Aorta (tissue), 5 donors: ENCODE data around the gene ADCYAP1R1. TPM values are rescaled to one million over a fixed set of nuclear protein-coding genes. Genes with fewer than 3 reads are reported as not detected.

ENCODE experiments used
- ATAC-seq: fragments of 200-7000 bp; cut with Tn5 transposase; one replicate; pipeline ENCODE4 v1.9.1; 2022; ENCODE audit warnings: moderate library complexity; ENCODE audit not compliant: low FRiP score
- DNase-seq, 2 donors: peaks; one replicate each; pipeline ENCODE4 v3.0.0-alpha.2; 2020
- H3K27ac ChIP-seq, 2 donors: one replicate each; pipeline ENCODE4 v1.5.1; 2013; ENCODE audit warnings: low read length in 2 of 2, mild to moderate bottlenecking in 2 of 2, moderate library complexity in 2 of 2, control low read depth in 1 of 2, inconsistent platforms in 1 of 2, low read depth in 1 of 2
- H3K27me3 ChIP-seq, 2 donors: one replicate each; pipeline ENCODE4 v1.6.1; 2013; ENCODE audit warnings: control low read depth in 1 of 2, low read length in 1 of 2, mild to moderate bottlenecking in 1 of 2, moderate library complexity in 1 of 2; ENCODE audit not compliant: insufficient read depth in 2 of 2, control insufficient read depth in 1 of 2
- H3K36me3 ChIP-seq, 2 donors: one replicate each; pipeline ENCODE4 v1.6.1; 2013; ENCODE audit warnings: control low read depth in 1 of 2, low read length in 1 of 2, mild to moderate bottlenecking in 1 of 2; ENCODE audit not compliant: insufficient read depth in 2 of 2, control insufficient read depth in 1 of 2
- H3K4me1 ChIP-seq, 2 donors: one replicate each; pipeline ENCODE4 v1.6.1; 2013; ENCODE audit warnings: low read length in 2 of 2, control low read depth in 1 of 2, mild to moderate bottlenecking in 1 of 2, moderate library complexity in 1 of 2; ENCODE audit not compliant: insufficient read depth in 2 of 2, control insufficient read depth in 1 of 2
- H3K4me3 ChIP-seq, 2 donors: one replicate each; pipeline ENCODE4 v1.5.1; 2013; ENCODE audit warnings: low read length in 2 of 2, control low read depth in 1 of 2, mild to moderate bottlenecking in 1 of 2
- H3K9me3 ChIP-seq: one replicate; pipeline ENCODE4 v1.6.1; 2013; ENCODE audit warnings: mild to moderate bottlenecking, low read length; ENCODE audit not compliant: control insufficient read depth
- WGBS, 2 donors: extraction: QIAGEN DNeasy Blood & Tissue Kit; methylation state at CpG; one replicate each; pipeline ENCODE4 v1.1.7; 2013; 5-methylcytosine and 5-hydroxymethylcytosine counted together
- intact Hi-C, 2 donors: fragments of 100-400 bp; cut with DNase I; formaldehyde crosslinking; loops; one replicate each; pipeline versions ENCODE4 v1.14.2 to v1.15.0; 2022
- polyA plus RNA-seq, 2 donors: library from polyadenylated mRNA; stranded (reverse); fragments of 200-250 nt; gene quantifications; one replicate each; pipeline ENCODE4 v1.2.3, GENCODE V29; 2013
- total RNA-seq, 2 donors: library from RNA; stranded (reverse); fragmentation: NEBNext Ultra II Directional; extraction: Animal tissue kit (Norgen Biotek cat#: 25700); gene quantifications; one replicate each; pipeline ENCODE4 v1.2.1, GENCODE V29; 2021
- donor health status: healthy with polysubstance abuse.
- donor health status: Bipolar disorder and iron deficiency.
- donor health status: DM: no; HTN: no; CAD: no.
- donor health status: DM: no; HTN: no; CAD: no.
- donor health status: DM: yes; HTN: yes; CAD: no.

ADCYAP1R1 gene
- total and polyA plus RNA-seq, 4 donors = 1.1 to 6.1 TPM; not detected in 2

DNA sequence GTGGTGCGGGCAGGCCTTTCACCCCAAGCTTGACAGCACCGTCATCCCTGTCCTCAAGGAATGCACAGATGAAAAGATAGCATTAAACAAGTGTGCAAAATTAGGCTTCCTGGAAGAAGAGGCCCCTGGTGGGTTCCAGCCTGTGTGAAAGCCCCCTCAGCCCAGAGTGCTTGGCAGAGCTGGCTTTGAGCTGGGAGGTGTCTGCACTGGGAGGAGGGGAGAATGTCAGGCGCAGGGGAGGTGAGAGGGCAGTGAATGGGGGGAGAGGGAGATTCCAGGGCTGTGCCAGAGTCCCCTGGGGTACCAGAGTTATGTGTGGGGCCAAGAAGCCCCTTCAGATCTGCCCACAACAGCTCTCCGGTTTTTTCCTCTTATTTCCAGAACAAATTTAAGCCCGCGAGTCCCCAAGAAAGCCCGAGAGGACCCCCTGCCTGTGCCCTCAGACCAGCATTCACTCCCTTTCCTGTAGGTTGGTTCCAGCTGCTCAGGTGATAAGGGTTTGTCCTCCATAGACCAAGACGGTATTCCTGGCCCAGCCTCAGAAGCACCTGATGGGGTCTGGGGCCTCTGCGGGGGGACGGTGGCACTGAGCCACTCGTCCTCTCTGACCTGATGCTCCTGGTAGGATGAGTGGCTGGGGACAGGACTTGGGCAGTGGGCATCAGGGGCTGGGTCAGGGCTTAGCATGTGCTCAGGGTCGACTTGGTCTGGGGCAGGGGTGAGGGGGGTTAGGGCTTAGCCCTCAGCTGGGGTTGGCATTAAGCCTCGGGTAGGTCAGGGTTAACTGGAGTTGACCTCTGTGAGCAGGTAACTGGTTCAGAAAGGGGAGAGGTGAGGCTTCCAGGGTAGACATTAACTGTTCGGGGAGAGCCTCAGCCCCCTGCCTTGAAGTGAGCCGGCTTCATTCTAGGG is 43.4 kb downstream of the ADCYAP1R1 start:
- Histone ChIP-seq H3K4me3 (no peak overlapping the region), H3K27ac (no peak overlapping the region), H3K36me3 (no peaks in the 10 kb centered on the region), H3K9me3 (no peaks in the 10 kb centered on the region), H3K27me3 (no peaks in the 10 kb centered on the region), H3K4me1 (no peaks in the 10 kb centered on the region)
- ATAC-seq (no peak), DNase-seq (peak in 1 of 2 donors; percentile 57)
- 70 to 75% methylated on average over 15 of the region's 15 CpGs for WGBS, 2 donors
- intact Hi-C loops = no loop called here

DNA sequence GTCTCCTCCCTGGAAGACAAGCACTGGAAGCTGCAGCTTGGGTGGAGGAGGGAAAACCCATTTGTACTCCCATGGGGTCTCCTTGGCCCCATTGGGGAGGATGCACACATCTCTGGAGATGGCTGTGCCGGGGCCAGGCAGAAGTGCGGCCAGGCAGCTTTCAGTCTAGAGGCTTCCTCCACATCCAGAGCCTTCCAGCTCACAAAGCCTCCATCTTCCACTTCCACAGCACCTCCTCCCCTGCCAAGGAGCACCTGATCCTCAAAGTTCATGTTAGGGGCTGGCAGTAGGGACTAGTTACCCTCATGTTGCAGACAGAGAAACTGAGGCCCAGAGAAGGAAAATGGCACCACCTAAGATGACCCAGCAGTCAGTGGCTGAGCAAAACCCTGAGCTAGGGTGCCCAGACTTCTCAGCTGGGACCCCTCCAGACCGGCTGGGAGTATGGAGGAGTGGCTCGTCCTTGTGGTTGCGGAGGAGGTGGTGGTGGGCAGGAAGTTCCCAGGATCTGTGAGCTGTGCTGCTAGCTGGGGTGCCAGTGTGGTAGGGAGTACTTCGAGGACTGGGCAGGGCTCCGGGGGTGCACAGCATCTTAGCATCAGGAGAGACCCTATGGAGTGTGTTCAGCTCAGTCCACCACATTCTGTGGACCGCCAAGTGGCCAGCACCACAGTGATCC is 44.2 kb downstream of the ADCYAP1R1 start:
- no peak overlapping the region for H3K4me3 ChIP-seq
- no peaks in the 10 kb centered on the region for H3K9me3 ChIP-seq
- no peaks in the 10 kb centered on the region for H3K36me3 ChIP-seq
- peak in 1 of 2 donors; percentile 50 for DNase-seq
- no peaks in the 10 kb centered on the region for H3K4me1 ChIP-seq
- intact Hi-C loops = no loop called here
- 52 to 61% methylated on average over 8 of the region's 8 CpGs for WGBS, 2 donors
- ATAC-seq = no peak
- H3K27me3 ChIP-seq = no peaks in the 10 kb centered on the region
- no peak overlapping the region for H3K27ac ChIP-seq

DNA sequence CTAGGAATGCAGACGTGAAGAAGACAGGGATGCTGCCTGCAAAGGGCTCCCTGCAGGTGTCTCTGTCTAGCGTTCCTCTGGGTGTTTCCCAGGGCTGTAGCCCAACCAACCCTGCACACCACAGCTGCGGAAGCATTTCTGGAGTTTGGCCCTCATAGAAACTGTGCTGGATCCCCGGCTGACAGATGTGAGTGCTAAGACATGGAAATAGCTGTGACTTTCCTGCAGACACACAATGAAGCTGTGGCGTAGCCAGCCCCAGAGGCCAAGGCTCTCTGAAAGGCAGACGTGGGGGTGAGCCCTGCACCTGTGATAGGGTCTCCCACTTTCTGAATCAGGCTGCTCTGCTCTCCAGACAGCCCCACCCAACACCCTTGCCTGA is 44.8 kb downstream of the ADCYAP1R1 start:
- Histone ChIP-seq H3K27me3 (no peaks in the 10 kb centered on the region), H3K4me3 (no peak overlapping the region), H3K36me3 (no peaks in the 10 kb centered on the region), H3K4me1 (no peaks in the 10 kb centered on the region), H3K9me3 (no peaks in the 10 kb centered on the region), H3K27ac (no peak overlapping the region)
- ATAC-seq (no peak), DNase-seq (peak in 1 of 2 donors; percentile 31)
- WGBS, 2 donors = 44 to 51% methylated on average over 6 of the region's 6 CpGs
- intact Hi-C loops = no loop called here

DNA sequence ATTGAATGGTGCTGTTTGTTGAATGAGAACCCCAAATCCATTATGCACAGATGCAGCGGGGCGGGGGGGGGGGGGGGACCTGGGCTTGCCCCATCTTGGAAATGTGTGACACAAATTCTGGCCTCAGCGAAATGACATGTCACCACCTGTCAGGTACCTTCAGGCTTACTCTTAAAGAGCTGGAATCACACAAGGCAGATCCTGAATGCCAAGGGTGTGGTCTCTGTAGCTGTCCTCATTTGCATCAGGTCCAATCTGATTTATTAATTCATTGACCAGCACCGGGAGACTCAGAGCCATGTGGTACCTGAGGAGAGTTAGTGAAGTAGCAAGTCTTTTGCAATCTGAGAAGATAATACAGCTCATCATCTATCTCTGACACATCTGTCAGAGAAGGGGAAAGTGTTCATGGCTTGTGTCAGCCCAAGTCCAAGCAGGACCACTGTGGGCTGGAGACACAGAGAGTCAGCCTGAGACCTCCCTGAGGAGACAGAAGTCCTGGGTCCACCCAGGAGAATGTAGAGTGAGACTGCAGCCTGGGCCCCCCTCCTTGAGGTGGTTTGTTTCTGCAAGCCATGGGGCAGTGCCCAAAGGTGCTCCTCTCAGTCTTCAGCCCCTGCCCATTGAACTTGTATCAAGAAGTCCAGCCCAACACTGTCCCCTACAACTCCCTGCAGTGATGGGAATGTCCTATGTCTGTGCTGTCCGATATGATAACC is 46.7 kb downstream of the ADCYAP1R1 start:
- H3K4me1 ChIP-seq = no peaks in the 10 kb centered on the region
- 87% methylated on average over 5 of the region's 5 CpGs for WGBS, 2 donors
- DNase-seq (peak in 1 of 2 donors; percentile 30), ATAC-seq (no peak)
- intact Hi-C loops = no loop called here
- H3K27me3 ChIP-seq = no peaks in the 10 kb centered on the region
- no peaks in the 10 kb centered on the region for H3K36me3 ChIP-seq
- no peak overlapping the region for H3K4me3 ChIP-seq
- H3K9me3 ChIP-seq = no peaks in the 10 kb centered on the region
- no peak overlapping the region for H3K27ac ChIP-seq

DNA sequence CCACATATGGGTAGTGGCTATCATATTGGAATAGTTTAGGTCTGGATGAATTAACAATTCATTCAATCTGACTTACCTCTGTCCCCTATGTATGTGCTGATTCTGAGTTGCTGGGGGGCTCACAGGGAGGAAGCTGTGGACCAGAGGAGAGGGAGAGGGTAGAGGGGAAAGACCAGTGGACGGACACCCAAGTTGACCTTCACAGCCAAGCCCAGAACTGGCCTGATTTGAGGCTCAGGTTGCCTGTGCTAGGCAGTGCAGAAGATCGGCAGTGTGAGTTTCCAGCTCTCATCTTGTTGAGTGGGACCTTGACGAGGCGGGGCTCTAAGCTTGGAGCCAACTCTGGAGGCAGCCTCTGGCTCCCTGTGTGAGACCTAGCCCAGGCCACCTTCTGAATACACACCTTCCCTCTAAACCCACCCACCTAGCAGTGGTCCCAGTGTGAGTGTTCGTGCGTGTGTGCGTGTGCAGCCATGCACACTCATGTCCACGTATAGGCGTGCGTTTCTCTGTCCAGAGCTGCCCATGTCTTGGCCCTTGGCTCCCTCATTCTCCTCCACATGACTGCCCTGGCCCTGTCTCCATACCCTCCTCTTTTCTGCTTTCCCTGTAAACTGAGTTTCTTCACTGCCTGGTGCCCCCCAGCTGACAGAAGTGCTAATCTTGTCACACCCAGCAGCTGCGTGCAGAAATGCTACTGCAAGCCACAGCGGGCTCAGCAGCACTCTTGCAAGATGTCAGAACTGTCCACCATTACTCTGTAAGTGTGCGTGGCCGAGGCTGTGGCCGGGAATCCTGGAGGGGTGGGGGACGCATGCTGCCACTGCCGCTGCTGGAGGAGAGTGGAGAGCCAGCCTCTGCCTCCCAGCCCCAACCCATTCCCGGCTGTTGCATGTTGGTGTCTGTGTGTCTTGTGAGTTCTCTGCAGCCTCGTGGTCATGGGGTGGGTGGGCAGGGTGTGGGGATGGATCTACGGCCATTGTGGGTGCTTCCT is 47.6 kb downstream of the ADCYAP1R1 start:
- WGBS, 2 donors = 79 to 83% methylated on average over 20 of the region's 20 CpGs
- H3K36me3 ChIP-seq = no peaks in the 10 kb centered on the region
- no peaks in the 10 kb centered on the region for H3K4me1 ChIP-seq
- no peaks in the 10 kb centered on the region for H3K9me3 ChIP-seq
- no peak for ATAC-seq
- intact Hi-C loops = no loop called here
- no peak overlapping the region for H3K27ac ChIP-seq
- DNase-seq = peak in 1 of 2 donors; percentile 66
- H3K4me3 ChIP-seq = no peak overlapping the region
- H3K27me3 ChIP-seq = no peaks in the 10 kb centered on the region

DNA sequence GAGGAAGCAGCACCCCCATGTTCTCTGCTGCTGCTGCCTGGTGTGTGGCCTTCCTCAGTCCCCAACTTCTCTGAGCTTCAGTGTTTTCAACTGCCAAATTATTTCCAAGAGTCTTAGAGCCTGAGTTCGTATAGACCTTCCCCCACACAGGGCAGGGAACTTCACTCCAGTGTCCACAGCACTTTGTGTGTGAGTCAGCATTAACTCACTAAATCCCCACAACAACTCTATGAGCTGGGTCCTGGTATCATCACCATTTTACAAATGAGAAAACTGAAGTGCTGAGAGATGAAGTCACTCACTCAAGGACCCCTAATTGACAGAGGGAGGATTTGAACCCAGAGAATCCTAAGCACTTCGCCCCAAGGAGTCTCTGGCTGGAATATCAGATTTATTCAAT is 48.3 kb downstream of the ADCYAP1R1 start:
- Histone ChIP-seq H3K27me3 (no peaks in the 10 kb centered on the region), H3K27ac (no peak overlapping the region), H3K36me3 (no peaks in the 10 kb centered on the region), H3K9me3 (no peaks in the 10 kb centered on the region), H3K4me3 (no peak overlapping the region), H3K4me1 (no peaks in the 10 kb centered on the region)
- DNase-seq (no peak), ATAC-seq (no peak)
- intact Hi-C loops = no loop called here
- 59 to 66% methylated on average over 2 of the region's 2 CpGs for WGBS, 2 donors

DNA sequence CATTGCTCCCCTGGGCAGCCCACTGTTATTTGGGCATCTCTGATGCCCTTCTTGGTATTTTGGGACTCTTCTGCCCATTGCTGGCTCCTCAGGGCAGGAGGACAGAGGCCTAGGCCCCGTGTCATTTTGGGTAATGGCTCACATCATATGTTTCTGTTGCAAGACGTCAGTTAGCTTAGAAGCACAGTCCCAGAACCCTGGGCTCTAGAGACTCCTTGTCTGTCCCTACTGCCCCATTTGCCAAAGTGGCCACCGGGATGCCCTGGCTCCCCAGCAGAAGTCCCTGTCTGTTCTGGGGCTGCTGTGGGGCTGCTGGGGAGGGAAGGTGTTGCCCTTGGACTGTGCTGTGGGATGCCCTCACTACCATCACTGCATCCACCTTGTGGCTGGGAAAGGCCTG is 48.8 kb downstream of the ADCYAP1R1 start:
- no peak overlapping the region for H3K4me3 ChIP-seq
- no peaks in the 10 kb centered on the region for H3K4me1 ChIP-seq
- no peaks in the 10 kb centered on the region for H3K36me3 ChIP-seq
- H3K27ac ChIP-seq = no peak overlapping the region
- DNase-seq = peak in 1 of 2 donors; percentile 38
- H3K27me3 ChIP-seq = no peaks in the 10 kb centered on the region
- no peaks in the 10 kb centered on the region for H3K9me3 ChIP-seq
- ATAC-seq = no peak
- intact Hi-C loops = no loop called here
- WGBS, 2 donors = 80% methylated on average over 3 of the region's 3 CpGs

DNA sequence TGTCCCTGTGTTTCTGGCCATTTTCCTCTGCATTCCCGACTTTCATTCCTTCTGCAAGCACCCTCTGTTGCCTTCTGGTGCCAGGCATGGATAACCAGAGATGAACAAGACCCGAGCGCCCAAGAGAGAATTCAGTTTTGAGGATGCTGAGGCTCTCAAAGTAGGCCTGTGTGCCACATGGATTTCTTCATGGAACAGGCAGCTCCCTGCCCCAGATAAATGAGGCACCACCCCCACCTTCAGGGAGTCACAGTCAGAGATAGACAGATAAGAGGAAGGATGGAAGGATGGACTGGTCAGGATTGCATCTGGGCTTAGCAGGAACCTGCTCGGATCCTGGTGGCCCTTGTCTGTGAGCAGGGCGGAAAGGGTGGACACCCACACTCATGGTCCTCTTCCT is 49.4 kb downstream of the ADCYAP1R1 start:
- 83 to 87% methylated on average over 5 of the region's 5 CpGs for WGBS, 2 donors
- ATAC-seq (no peak), DNase-seq (peak in 1 of 2 donors; percentile 32)
- no peaks in the 10 kb centered on the region for H3K4me1 ChIP-seq
- H3K4me3 ChIP-seq = no peak overlapping the region
- H3K9me3 ChIP-seq = no peaks in the 10 kb centered on the region
- intact Hi-C loops = no loop called here
- H3K27ac ChIP-seq = no peak overlapping the region
- H3K36me3 ChIP-seq = no peaks in the 10 kb centered on the region
- H3K27me3 ChIP-seq = no peaks in the 10 kb centered on the region
